22Rv1 (cell line): ENCODE measurements around the gene RIMS4.

ENCODE experiments used
- ZFX ChIP-seq: fragments of 450-650 bp; IDR thresholded peaks from 2 replicates; pipeline ENCODE4 v1.6.1; 2017; ENCODE audit warnings: antibody characterized with exemption, borderline replicate concordance
- TF ChIP-seq, protein P1 (sequence below): fragments of 450-650 bp; IDR thresholded peaks from 2 replicates; pipeline ENCODE4 v1.5.1; 2017; ENCODE audit warnings: mild to moderate bottlenecking

GRCh38 chr20:44723798-44724362 lies 86.5 kb downstream of the RIMS4 start:
- TF ChIP-seq, protein P1, sequence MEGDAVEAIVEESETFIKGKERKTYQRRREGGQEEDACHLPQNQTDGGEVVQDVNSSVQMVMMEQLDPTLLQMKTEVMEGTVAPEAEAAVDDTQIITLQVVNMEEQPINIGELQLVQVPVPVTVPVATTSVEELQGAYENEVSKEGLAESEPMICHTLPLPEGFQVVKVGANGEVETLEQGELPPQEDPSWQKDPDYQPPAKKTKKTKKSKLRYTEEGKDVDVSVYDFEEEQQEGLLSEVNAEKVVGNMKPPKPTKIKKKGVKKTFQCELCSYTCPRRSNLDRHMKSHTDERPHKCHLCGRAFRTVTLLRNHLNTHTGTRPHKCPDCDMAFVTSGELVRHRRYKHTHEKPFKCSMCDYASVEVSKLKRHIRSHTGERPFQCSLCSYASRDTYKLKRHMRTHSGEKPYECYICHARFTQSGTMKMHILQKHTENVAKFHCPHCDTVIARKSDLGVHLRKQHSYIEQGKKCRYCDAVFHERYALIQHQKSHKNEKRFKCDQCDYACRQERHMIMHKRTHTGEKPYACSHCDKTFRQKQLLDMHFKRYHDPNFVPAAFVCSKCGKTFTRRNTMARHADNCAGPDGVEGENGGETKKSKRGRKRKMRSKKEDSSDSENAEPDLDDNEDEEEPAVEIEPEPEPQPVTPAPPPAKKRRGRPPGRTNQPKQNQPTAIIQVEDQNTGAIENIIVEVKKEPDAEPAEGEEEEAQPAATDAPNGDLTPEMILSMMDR = no peak
- TF ChIP-seq ZFX = no peak
